Inferior parietal cortex (tissue), 1 donor: ENCODE measurements around the gene PPM1N.

Source experiments
- DNase-seq: peaks from one replicate; pipeline ENCODE4 v3.0.0-alpha.2; 2016; ENCODE audit errors: extremely low spot score

The PPM1N gene

DNA sequence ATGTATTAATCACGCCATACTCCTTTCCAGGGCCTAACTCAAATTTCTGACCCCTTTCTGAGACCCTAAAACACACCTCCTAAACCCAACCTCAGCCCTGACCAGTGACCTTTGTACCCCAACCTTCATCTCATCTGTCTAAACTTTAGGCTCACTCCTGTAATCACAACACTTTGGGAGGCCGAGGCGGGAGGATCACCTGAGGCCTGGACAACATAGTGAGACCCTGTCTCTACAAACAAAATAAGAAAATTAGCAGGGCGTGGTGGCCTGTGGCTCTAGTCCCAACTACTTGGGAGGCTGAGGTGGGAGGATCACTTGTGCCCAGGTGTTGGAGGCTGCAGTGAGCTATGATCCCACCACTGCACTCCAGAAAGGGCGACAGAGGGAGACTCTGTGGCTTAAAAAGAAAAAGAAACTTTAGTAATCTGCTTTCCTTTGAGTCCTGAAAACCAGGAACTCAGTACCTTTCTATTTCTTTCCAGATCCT, 6.1 kb upstream of the PPM1N start:
- DNase-seq, result no peak

DNA sequence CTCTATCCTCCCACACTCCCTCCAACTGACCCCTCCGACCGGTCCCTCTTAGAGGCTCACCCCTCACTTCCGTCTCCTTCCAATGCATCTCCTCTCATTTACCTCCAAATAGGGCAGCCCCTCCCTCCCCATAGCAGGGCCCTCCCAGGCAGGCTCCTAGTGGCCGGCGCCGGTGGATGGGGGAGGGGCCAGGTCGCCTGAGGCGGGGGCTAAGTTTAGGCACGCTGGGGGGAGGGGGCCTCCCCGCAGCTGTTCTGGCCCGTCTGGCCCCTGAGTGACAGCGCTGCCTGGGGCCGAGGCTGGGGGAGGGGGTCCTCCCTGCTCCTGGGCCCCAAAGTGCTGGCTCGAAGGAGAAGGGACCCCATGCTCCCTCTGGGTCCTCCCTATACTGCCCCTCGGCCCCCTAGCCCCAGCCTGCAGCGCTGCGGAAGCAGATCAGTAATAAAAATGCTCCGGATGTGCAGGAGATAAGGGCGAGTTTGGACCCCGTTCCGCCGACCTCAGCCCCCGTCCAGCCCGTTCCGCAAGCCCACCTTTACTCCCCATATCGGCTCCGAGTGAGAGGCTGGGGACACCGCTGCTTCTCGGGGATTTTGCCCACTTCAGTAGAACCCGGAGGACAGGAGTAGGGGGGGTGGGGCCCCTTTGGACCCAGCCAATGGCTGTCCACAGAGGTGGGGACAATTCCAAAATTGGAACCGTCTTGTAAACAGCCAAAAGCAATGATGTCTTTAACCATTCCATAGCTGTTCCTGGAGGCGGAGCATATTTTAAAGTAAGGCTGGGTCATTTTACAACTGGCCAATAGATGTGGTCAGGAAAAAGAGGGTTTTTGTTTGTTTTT, 5.4 kb upstream of the PPM1N start:
- peak; percentile 58 for DNase-seq

DNA sequence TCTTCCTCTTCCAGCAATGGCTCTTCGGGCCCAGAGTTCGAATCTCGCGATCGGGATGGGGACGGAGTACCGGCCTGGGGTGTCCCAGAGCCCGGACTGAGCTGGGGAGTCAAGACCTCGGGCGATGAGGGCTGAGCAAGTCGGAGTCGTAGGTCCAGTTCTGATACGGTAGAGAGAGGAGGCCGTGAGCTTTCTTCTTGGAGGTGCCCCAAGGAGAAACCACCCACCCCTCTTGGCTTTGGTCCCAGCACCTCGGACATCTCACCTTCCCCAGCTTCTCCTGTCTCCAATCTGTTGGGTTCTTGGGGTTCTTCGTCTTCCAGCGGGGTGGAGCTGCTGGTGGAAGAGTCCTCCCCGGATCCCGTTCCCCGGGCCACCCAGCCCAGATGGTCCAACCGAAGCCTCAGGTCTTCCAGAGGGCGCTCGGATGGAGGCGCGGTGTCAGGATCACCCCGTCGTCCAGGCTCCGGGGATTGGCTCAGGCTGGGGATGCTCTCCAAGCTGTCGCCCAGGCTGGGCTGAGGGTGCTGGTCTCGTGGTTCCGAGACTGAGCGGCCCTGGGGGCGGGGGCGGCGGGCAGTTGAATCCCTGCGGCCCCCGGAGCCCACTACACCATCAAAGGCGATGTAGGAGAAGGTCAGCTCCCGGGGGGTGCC, 3.9 kb upstream of the PPM1N start:
- no peak for DNase-seq

DNA sequence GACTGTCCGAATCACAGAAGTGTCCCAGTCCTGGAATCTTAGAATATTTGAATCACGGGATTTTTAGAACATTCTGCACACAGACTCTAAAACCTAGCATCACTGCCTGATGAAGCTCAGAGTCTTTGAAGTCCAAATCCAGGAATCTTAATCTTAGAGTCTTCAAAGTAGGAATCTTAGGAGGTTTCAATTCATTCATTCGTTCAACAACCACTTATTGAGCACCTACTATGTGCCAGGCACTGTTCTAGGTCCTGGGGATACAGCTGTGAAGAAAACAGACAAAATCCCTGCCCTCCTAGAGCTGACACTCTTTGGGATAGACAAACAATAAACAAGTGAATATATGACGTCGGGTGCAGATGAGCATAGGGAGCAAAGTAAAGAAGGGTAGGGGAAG, 3.1 kb upstream of the PPM1N start:
- no peak for DNase-seq

DNA sequence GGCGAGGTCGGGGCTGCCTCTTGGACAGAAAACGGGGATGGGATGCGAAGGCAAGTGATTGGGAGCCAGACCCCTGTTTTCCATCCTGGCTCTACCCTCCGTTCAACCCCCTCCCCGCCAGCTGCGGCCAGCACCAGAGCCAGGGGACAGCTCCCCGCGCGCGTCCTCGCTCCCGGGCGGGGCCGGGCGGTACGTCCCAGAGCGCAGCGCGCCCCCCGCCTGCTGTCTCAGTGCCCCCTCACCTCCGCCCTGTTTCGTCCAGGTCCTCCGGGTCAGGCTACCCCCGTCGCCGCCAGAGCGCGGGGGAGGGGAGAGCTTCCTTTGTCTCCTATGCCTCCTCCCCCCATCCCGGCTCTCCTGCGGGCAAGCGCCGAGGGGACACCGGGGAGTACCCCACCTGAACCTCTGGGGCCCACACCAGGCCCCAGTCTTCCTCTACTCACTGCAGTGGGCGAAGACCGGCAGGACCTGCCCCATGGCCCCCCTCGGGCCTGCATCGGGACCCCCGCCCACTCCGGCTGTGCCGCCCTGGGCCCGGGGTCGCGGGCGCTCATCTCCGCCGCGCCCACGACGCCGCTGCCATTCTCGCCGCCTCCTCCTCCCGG, 1.8 kb upstream of the PPM1N start:
- no peak for DNase-seq

DNA sequence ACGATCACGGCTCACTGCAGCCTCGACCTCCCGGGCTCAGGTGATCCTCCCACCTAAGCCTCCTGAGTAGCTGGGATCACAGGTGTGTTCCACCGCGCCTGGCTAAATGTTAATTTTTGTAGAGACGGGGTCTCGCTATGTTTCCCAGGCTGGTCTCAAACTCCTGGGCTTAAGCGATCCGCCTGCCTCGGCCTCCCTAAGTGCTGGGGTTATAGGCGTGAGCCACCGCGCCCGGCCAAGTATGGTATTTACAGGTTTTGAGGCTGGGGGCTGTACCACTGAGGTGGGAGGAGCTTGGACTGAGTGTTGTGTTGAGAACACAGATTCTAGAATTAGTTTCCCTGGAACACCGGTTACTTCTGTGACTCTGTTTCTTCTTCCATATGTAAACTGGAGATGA, 452 bp upstream of the PPM1N start:
- DNase-seq, result no peak

DNA sequence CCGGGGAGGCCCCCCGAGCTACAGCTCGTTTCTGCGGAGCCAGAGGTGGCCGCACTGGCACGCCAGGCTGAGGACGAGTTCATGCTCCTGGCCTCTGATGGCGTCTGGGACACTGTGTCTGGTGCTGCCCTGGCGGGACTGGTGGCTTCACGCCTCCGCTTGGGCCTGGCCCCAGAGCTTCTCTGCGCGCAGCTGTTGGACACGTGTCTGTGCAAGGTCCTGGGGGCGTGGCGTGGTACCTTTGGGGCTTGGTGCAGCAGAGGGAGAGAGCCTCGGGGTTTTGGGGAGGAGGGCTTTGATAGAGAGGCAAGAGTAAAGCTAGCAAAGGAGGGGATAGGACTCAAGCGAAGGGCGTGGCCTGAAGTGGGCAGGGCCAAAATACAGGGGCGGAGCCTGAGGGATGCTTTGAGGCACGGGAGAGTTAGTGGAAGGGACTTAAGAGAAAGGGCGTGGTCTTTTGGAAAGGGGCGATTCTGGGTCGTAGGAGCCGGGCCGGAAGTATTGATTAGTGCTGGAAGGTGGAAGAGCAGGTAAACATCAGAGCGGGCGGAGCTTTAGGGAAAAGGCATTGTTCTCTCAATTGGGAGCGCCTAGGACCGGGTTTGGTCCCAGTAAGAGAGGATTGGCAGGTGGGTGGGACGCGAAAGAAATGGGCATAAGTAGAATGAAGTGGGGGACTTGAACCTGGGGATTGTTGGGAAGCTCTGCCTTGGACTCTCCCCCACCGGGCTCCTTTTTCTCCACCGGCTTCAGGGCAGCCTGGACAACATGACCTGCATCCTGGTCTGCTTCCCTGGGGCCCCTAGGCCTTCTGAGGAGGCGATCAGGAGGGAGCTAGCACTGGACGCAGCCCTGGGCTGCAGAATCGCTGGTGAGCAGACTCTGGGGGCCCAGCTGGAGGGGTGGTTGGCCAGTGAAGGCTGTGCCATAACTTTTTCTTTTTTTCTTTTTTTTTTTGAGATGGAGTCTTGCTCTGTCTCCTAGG, 1.2 kb downstream of the PPM1N start:
- no peak for DNase-seq

DNA sequence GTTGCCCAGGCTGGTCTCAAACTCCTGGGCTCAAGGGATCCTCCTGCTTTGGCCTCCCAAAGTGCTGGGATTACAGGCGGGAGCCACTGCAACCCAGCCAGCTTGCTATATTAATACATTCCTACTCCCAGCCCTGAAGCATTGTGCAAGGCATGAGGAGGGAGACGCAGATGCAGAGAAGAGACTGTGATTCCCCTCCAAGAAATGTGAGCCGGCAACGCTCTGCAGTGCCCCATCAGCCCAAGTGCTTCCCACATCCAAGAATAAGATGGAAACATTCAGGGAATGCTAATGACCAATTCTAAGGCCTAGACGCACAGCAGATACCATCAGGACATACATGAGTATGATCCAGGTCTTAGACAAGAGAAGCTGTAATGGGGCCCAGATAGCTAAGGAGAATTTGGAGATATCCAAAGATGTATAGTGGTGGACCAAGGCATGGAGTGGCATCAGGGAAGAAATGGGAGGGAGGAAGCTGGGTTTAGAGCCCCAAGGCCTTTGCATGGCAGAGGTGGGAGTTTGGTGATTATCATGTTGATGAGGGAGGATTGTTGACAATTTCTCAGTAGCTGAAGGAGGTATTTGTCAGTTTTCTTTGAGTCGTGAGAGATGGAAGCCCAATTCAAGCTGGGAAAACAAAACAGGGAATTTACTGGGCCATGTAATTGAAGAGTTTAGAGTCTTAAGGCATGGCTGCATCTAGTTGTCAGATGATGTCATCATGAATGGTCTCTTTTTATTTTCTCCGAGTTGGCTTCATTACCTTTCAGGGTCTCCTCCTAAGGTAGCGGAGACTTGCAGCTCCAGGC, 2.9 kb downstream of the PPM1N start:
- DNase-seq, result no peak

DNA sequence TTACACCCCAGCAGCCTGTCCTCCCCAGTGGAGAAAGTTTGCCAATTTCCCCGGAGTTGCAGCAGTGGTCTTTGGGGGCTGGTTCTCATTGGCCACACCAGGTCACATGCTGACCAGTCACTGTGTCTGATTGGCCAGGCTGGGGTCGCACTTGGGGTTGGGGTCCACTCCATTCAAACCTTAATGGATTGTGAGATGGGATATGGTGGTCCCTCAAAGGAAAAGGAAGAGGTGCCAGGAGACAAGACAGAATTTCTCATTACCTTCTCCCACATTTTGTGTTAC, 3.4 kb downstream of the PPM1N start:
- DNase-seq, result no peak

DNA sequence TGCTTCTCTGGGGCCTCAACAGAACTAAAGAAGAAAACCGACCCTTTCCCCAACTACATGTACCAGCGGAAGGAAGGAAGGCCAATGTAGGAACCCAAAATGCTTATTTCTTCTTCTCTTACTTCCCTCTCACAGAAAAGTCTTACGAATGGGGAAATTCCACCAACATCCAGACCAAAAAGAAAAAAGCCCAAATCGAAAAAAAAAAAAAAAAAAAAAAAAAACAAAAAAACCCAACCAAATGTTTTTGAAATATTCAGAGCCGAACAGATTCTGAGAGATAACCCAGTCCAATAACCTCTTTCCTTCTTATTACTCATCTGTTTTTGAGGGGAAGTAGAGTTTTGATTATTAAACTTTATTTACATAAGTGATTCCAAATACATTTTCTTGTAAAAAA, 3.9 kb downstream of the PPM1N start:
- no peak for DNase-seq

DNA sequence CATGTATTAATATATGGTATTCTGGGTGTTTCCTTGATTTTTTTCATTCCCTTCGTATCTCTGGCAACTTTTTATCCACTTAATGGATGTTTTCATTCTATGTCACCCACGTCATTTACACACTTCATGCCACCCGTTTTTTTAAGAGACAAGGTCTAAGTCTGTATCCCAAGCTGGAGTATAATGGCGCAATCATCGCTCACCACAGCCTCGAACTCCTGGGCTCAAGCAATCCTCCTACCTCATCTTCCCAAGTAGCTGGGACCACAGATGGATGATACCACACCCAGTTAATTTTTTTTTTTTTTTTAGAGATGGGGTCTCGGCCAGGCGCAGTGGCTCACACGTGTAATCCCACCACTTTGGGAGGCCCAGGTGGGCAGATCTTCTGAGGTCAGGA, 5.7 kb downstream of the PPM1N start:
- no peak for DNase-seq

DNA sequence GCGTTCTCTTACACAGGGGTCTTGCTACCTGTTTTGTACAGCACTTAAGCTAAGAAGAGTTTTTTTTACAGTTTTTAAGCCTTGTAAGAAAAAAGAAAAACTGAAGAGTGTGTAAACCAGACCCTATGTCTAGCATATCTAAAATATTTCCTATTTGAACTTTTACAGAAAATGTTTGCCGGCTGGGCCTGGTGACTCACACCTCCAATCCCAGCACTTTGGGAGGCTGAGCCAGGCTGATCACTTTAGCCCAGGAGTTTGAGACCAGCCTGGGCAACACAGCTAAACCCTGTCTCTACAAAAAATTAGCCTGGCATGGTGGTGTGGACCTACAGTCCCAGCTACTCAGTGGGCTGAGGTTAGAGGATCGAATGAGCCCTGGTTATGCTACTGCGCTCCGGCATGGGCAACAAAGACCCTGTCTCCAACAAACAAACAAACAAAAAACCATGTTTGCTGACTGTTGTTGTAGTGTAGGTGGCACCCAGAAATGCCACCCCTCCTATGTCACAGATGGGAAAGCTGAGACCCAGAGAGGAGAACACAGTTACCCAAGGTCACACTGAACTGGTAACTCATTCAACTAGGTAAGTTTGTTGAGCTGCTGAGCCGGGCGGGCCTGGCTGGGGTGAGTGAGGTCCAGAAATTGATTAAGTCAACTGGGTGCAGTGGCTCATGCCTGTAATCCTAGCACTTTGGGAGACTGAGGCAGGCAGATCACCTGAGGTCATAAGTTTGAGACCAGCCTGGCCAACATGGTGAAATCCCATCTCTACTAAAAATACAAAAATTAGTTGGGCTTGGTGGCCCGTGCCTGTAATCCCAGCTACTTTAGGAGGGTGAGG, 7.1 kb downstream of the PPM1N start:
- DNase-seq, result no peak

DNA sequence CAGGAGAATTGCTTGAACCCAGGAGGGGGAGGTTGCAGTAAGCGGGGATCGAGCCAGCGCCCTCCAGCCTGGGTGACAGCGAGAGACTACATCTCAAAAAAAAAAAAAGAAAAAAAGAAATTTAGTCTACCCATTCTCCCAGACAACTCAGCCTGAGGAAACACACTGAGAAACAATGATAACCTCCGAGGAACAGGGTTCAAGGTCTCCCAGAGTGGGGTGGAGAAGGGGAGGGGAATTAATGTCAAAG, 7.7 kb downstream of the PPM1N start:
- no peak for DNase-seq

DNA sequence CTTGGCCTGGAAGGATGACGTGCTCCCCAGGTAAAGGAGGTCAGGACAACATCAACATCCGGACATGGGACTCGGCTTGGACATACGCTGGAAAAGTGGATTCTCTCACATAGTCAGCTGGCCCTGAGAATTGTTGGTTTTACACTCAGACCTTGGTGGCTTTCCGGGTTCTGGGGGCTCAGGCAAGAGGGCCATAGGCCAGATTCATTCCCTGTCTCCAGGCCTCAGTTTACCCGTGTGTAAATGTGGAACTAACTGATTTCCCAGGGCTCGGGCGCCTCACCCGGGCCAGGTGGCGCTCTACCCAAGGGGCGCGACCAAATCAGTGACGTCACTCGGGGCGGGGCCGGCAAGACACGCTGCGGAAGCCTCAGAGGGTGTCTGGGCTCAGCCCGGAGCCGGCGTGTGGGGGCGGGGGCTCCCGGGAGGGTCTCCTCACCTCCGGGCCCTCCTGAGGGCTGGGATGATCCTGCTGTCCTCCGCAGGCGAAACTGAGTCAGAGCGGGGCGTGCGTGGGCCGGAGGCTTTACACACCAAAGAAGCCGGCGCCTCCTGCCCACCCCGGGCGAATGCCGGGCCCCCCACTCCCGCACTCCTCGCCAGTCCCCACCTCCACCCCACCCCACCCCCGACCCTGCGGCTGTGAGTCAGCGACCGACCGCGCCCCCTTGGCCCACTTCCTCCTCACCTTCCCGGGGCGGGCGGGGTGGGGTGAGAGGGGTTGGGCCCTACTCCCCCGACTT, 8.2 kb downstream of the PPM1N start:
- DNase-seq, result peak; percentile 86

DNA sequence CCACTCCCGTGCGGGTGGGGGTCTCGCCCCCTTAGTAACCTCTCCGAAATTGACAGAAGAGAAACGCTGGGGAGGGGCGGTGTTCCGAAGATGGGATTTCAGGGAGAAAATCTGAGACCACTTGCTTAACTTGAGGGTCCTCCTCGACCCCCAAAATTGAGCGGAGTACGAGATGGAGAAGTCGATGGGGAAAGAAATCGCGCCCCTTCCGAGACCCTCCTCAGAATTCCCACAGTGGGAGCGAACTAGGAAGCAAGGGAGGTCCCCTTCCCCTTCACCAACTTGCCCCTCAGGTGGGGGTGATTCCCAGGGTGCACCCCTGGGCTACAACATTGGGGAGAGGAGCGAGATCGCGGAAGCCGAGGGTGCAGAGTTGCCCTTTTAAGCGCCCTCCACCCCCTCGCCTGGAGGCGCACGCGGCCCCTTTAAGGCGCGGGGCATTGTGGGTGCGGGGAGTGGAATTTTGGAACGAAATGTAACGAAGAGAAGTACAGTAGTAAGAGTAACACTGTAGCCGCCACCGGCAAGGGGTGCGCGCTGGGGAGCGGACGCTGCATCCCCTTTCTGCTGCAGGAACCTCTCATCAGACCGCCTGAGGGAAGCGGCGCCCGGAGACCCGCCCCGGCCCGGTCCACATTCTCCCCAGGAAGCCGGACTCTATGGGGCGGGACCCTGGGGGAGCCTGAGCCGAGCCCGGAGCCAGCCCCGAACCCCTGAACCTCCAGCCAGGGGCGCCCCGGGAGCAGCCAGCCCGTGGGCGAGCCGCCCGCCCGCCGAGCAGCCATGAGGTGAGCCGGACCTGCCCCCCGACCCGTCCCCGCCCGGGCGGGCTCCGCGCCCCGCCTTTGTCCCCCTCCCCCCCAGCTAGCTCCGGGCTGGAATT, 9.0 kb downstream of the PPM1N start, which contains the start of gene VASP:
Gene VASP, plus strand, starts transcription at position 491 of the 883 bp plus-strand sequence. Its CDS starts 293 bp downstream, at position 784.
- DNase-seq, result peak; percentile 89

DNA sequence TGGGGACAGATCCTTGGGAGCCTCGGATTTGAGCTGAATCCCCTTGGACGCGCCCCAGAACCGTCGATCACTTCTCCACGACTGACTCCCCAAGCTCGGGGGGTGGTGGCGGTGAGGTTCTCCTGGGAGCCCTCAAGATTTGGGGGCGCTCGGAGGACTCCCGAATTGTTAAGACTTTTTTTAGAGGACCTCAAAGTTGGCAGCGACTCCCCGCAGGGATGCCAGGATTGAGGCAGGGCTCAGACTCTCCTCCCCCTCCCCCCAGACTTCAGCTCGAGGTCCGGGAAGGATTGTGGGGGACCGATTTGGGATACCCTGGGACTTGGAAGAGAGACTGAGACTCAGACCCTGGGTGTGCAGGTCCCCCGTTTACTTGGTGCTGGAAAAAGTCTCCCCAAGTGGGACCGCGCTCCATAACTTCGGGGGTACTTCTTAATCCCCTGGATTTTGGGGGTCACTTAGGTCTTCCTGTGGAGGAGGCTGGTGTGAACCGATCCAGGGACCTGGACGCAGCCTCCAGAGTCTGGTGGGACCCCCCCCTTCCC, 9.7 kb downstream of the PPM1N start:
- no peak for DNase-seq

DNA sequence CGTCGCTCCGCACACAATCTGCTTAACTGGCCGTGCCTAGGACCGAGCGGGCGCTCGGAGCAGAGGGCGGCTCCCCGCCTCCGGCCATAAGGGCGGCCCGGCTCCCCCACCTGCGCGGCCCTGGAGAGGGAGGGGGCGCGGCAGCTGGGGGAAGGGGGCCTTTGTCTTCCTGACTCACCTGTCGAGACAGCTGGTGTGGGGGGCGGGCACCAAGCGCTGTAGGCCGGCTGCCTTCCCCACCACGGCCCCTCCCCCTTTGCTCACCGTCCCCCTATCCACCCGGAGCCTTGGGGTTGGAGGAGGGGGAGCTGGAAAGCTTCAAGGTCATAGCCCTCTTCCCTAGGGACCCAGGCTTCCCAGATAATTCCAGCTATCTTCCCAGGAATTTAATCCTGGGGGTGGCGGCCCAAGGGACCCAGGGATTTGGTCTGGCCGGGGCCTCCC, 10.2 kb downstream of the PPM1N start:
- no peak for DNase-seq
